Cardiac muscle cell (in vitro differentiated cells and primary cell): ENCODE results near the gene GRIA1. TPM values are rescaled to one million over a fixed set of nuclear protein-coding genes. Genes with fewer than 3 reads are reported as not detected.

Source experiments
- DNase-seq, 2 donors: peaks; one replicate each; pipeline versions ENCODE4 v3.0.0 to v3.0.0-alpha.2; 2010 to 2017; ENCODE audit warnings: low read depth in 1 of 2, low spot score in 1 of 2
- H3K27ac ChIP-seq: fragments of 200-600 bp; sonication (generic); 2 replicates; pipeline ENCODE4 v1.5.1; 2016
- H3K27me3 ChIP-seq: fragments of 200-600 bp; sonication (generic); 2 replicates; pipeline ENCODE4 v1.6.0; 2016; ENCODE audit warnings: control low read depth
- H3K36me3 ChIP-seq: fragments of 200-600 bp; sonication (generic); 2 replicates; pipeline ENCODE4 v1.5.1; 2016; ENCODE audit warnings: control low read depth
- H3K4me1 ChIP-seq: fragments of 200-600 bp; sonication (generic); 2 replicates; pipeline ENCODE4 v1.8.1; 2017; ENCODE audit warnings: low read depth, mild to moderate bottlenecking, mixed run types
- H3K4me3 ChIP-seq: fragments of 200-600 bp; sonication (generic); 2 replicates; pipeline ENCODE4 v1.5.1; 2016; ENCODE audit warnings: mild to moderate bottlenecking
- H3K9me3 ChIP-seq: fragments of 200-600 bp; sonication (generic); 2 replicates; pipeline ENCODE4 v1.5.1; 2017; ENCODE audit warnings: low read depth, mild to moderate bottlenecking, control low read depth
- CTCF ChIP-seq: IDR thresholded peaks from 2 replicates; pipeline ENCODE4 v1.5.1; 2012; ENCODE audit warnings: low read depth, mild to moderate bottlenecking, low read length
- polyA plus RNA-seq: library from polyadenylated mRNA; unstranded; fragments of >200 nt; fragmentation: Nextera tagmentation; extraction: Ambion mirVana; gene quantifications from 2 replicates; pipeline ENCODE4 v1.2.1, GENCODE V29; 2016
- total RNA-seq: library from RNA; depleted of rRNA; stranded (reverse); fragments of >200 nt; gene quantifications from 2 replicates; pipeline ENCODE4 v1.2.3, GENCODE V29; 2016

Gene GRIA1
- total and polyA plus RNA-seq, 2 experiments from 2014 or later = 1.6 to 2.3 TPM

- no peaks in the 10 kb centered on the region for H3K36me3 ChIP-seq
- H3K27me3 ChIP-seq = no peaks in the 10 kb centered on the region
- H3K4me3 ChIP-seq = no peak overlapping the region
- H3K4me1 ChIP-seq = no peaks in the 10 kb centered on the region
- no peaks in the 10 kb centered on the region for H3K9me3 ChIP-seq
- no peak for TF ChIP-seq CTCF
- DNase-seq = no peak
- no peak overlapping the region for H3K27ac ChIP-seq
These were observed 78.6 kb downstream of the GRIA1 start for GRCh38 chr5:153569036-153569435.

GRCh38 chr5:153571162-153571561 is 80.7 kb downstream of the GRIA1 start:
- Histone ChIP-seq H3K4me1 (no peaks in the 10 kb centered on the region), H3K27ac (no peak overlapping the region), H3K4me3 (no peak overlapping the region), H3K36me3 (no peaks in the 10 kb centered on the region), H3K9me3 (no peaks in the 10 kb centered on the region), H3K27me3 (no peaks in the 10 kb centered on the region)
- no peak for DNase-seq
- no peak for TF ChIP-seq CTCF

DNA sequence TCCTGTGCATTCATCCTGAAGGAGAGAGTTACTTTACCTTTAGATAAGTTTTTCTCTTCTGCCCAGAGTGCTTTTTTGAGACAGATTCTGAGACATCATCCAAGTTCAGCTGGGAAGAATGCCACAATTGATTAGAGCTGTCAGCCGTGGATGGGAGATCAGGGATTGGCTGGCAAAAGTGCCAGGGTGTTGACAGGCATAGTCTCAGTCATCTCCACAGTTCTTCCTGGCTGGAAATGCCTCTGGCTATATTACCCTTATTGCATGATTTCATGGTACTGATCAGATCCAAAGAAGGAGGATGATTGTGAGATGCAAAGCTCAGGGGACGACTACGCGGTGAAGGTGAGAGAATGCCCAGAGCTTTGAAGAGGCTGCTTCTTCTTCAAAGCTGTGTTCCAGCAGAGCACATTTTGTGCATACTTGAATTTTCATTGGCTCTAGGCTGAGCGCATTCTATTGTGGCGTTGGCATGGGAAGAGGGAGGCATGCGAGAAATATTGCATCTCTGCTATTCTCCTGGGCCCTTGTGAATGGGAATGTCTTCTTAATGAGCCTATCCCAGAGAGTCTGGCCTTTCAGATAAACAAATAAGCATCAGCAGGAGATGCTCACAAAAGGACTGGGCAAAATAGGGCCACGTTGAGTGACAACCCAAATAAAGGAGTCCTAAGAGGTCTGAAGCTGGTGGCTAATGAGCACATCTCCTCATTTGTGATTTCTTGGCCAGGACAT is 82.1 kb downstream of the GRIA1 start:
- DNase-seq = no peak
- H3K9me3 ChIP-seq = no peaks in the 10 kb centered on the region
- H3K4me3 ChIP-seq = no peak overlapping the region
- H3K27me3 ChIP-seq = no peaks in the 10 kb centered on the region
- no peaks in the 10 kb centered on the region for H3K36me3 ChIP-seq
- TF ChIP-seq CTCF = no peak
- no peaks in the 10 kb centered on the region for H3K4me1 ChIP-seq
- no peak overlapping the region for H3K27ac ChIP-seq

- no peak for TF ChIP-seq CTCF
- no peaks in the 10 kb centered on the region for H3K4me1 ChIP-seq
- no peak overlapping the region for H3K27ac ChIP-seq
- H3K4me3 ChIP-seq = no peak overlapping the region
- no peaks in the 10 kb centered on the region for H3K27me3 ChIP-seq
- H3K36me3 ChIP-seq = no peaks in the 10 kb centered on the region
- H3K9me3 ChIP-seq = no peaks in the 10 kb centered on the region
- DNase-seq = no peak
These were observed 83.0 kb downstream of the GRIA1 start for GRCh38 chr5:153573326-153574033.

DNA sequence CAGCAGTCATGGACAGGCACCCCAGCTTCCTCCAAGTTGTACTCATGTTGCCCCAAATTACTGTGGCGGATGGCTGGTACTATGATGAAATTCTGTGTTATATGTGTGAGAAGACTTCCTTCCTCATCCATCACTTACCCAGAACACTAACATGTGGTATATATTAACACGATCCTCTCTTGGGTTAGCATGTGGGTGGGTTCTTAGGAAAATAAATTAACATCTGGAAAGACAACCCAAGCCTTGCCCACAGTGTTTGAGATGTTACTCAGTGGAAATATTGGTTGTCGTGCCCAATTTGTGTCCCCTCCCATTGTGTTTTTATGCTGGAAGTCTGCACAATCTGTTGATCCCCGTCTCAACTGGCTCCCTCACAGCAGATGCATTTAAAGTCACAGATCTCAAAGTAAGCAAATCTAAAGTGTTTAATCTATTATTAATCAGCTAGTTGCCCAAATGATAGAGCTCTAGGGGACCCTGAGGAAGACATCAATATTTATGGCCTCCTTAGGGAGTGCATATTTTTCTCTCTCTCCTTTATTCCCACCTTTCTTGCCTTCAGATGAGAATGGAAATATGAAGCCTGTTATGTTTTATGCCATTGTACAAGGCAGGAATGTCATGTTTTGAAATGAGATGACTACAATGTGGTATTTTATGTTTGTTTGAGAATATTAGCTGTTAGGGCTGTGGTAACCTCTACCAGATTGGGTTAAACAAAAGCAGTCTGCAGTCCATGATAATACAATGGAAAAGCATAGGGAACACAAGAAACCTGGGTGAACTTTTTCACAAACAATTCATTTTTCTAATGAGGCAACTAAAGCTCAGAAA is 93.9 kb downstream of the GRIA1 start:
- TF ChIP-seq CTCF = no peak
- H3K4me1 ChIP-seq = no peaks in the 10 kb centered on the region
- H3K27me3 ChIP-seq = no peaks in the 10 kb centered on the region
- H3K36me3 ChIP-seq = no peaks in the 10 kb centered on the region
- no peaks in the 10 kb centered on the region for H3K9me3 ChIP-seq
- H3K27ac ChIP-seq = no peak overlapping the region
- no peak for DNase-seq
- no peak overlapping the region for H3K4me3 ChIP-seq
